HG02588 (cell line): ENCODE data around the gene LRIT3.

Experiments
- ATAC-seq: cut with Tn5 transposase; IDR thresholded peaks from one replicate; pipeline ENCODE4 v1.9.1; 2021; ENCODE audit warnings: mild to moderate bottlenecking, moderate library complexity; ENCODE audit not compliant: unreplicated experiment

LRIT3 gene

GRCh38 chr4:109847896-109848442 lies at the start of gene LRIT3:
LRIT3 (plus strand) TSS chr4:109848107; CDS start chr4:109848202, 95 bp downstream.
- ATAC-seq = no peak

- ATAC-seq = no peak
Observed at GRCh38 chr4:109798866-109799265, 49.0 kb upstream of the LRIT3 start.

GRCh38 chr4:109801099-109801789 lies 46.7 kb upstream of the LRIT3 start:
- no peak for ATAC-seq

- no peak for ATAC-seq
Observed at GRCh38 chr4:109801895-109802319, 46.0 kb upstream of the LRIT3 start, which contains the start of gene CFI. CFI (minus strand) TSS chr4:109801999; CDS start chr4:109801971, 28 bp downstream.

- ATAC-seq = peak; percentile 68
Observed at GRCh38 chr4:109803924-109804571, 43.9 kb upstream of the LRIT3 start.

- ATAC-seq = no peak
Observed at GRCh38 chr4:109809655-109810054, 38.3 kb upstream of the LRIT3 start.

- ATAC-seq = no peak
Observed at GRCh38 chr4:109810552-109811387, 37.1 kb upstream of the LRIT3 start.

GRCh38 chr4:109811707-109812106 lies 36.2 kb upstream of the LRIT3 start:
- no peak for ATAC-seq

- peak; percentile 100 for ATAC-seq
Observed at GRCh38 chr4:109815151-109816081, 32.5 kb upstream of the LRIT3 start, which contains the start of gene GAR1. GAR1 (plus strand) TSS chr4:109815762; CDS start chr4:109816165, 403 bp downstream.

GRCh38 chr4:109816082-109816442 lies 31.8 kb upstream of the LRIT3 start:
- no peak for ATAC-seq

GRCh38 chr4:109816894-109817293 lies 31.0 kb upstream of the LRIT3 start:
- no peak for ATAC-seq

- ATAC-seq = no peak
Observed at GRCh38 chr4:109818268-109818667, 29.6 kb upstream of the LRIT3 start.

- ATAC-seq = no peak
Observed at GRCh38 chr4:109820563-109820962, 27.3 kb upstream of the LRIT3 start.

GRCh38 chr4:109821185-109821584 lies 26.7 kb upstream of the LRIT3 start:
- ATAC-seq = no peak

GRCh38 chr4:109826719-109827118 lies 21.2 kb upstream of the LRIT3 start:
- ATAC-seq = peak; percentile 51

GRCh38 chr4:109827672-109828071 lies 20.2 kb upstream of the LRIT3 start, which contains the start of gene RRH:
RRH (plus strand) TSS chr4:109827972; CDS start chr4:109828028, 56 bp downstream.
- ATAC-seq = no peak

GRCh38 chr4:109833756-109834155 lies 14.2 kb upstream of the LRIT3 start:
- ATAC-seq = no peak

- ATAC-seq = no peak
Observed at GRCh38 chr4:109836985-109837384, 10.9 kb upstream of the LRIT3 start.

- no peak for ATAC-seq
Observed at GRCh38 chr4:109846395-109847098, 1.4 kb upstream of the LRIT3 start.
